HG03575 (cell line): ENCODE measurements around the gene TMEM181.
"Not testable (repeated sequence)": the region's sequence is repeated elsewhere in the genome, so short reads cannot be mapped to it uniquely, and the experiment has no call there.

Source experiments
- ATAC-seq: cut with Tn5 transposase; IDR thresholded peaks from one replicate; pipeline ENCODE4 v1.9.1; 2021; ENCODE audit not compliant: unreplicated experiment, insufficient number of reproducible peaks, low FRiP score; ENCODE audit errors: extremely low read depth

Gene TMEM181

DNA sequence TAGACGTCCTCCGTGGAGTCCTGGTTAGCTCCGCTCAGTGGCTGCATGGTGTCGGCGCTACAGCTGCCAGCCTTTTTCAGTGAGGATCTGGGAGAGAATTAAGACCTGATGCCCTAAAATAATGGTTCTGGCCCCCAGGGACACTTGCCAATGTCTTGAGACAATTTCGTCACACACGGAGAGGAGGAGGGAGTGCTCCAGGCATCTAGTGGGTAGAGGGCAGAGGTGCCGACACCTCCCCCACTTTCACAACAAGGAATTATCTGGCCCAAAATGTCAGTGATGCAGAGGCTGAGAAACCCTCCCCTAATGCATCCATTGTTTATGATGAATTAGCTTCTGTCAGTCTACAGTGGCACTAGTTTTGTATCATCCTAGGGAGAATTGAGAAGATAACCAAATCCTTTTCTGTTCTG is 24.4 kb downstream of the TMEM181 start:
- ATAC-seq, result no peak

DNA sequence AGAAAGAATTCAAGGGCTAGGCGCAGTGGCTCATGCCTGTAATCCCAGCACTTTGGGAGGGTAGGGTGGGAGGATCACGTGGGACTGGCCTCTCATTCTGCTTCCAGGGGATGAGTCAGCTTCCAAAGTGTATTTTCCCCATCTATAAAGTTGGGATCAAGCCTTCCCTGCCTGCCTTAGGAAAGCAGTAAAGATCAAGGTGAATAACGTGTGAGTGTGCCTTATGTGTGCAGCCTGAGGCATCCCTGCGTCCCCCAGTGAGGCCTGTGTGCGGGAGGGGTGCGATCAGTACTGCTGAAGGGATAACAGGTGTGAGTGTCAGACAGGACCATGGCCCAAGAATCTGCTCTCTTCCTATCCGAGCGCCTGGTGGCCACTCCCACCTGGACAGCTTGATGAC is 26.8 kb downstream of the TMEM181 start:
- no peak for ATAC-seq

DNA sequence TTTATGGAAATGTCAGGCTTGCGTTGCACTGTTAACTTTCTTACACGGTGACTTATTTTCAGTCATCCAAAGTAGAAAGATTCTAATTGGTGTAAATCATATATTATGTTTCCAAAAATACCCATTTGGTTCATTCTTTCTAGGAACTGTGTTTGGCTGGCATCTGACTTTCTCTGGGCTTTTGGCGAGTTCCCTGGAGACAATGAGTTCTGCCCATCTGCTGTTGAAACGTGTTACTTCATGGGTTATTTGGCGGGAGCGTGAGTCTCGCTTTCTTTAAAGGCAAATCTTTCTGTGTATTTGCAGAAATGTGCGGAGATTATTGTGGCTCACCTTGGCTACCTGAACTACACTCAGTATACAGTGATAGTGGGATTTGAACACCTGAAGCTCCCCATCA is 29.5 kb downstream of the TMEM181 start:
- ATAC-seq, result no peak

DNA sequence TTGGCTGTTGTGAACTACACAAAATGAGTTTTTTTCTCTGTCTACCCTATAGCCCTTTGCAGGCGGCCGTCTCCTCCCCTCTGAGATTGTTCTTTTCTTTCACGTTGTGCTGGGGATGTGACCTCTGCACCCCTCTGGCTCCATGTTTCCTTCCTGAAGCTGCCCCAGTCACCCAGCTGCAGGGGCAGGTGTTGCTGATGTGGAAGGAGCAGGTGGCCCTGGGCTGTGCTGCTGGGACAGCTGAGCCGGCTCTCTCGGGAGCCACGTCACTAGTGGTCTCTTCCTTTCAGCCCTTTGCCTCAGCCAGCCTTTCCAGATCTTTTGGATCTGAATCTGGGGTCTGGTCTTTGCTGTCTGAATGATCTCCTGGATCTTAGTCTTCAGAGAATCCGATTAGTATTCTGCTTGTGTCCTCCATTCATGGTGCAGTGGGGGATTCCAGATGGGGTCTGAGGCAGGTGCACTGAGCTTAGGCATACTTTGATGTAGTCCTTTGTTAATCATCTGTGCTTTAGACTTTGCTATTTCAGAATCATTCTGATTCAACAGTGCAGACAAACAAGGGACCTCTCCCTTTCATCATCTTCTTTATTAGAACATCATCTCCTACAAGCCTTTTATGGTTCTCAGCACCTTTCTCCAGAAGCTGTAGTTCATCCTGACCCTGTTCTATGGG is 31.4 kb downstream of the TMEM181 start:
- no peak for ATAC-seq

DNA sequence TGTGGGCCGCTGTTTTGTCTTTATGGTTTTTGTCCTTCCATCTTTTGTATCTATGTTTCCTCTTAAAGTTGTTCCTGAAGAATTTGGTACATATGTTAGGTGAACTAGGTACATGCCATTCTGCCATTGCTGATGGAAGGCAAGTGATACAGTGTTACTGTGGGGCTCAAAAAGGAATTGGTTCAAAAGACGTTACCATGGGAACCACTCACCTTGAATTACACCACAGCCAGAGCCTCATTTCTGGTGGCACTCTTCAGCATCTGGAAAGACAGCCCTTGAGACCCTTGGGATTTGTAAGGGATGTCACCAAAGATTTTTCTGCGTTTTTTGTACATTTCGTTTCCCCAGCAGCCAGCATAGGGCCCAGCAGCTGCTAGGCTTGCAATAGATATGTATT is 31.9 kb downstream of the TMEM181 start:
- no peak for ATAC-seq

DNA sequence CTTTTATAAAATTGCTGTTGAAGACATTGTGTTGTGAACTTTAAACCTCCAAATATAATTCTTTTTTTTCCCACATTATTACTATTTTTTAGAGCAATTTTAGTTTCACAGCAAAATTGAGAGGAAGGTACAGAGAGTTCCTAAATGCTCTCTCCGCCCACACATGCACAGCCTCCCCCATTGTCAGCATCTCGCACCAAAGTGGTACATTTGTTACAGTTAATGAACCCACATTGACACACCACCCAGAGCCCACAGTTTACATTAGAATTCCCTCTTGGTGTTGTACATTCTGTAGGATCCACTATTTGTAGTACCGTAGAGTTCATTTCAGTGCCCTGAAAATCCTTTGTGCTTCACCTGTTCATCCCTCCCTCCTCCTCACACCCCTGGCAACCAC is 33.8 kb downstream of the TMEM181 start:
- no peak for ATAC-seq

DNA sequence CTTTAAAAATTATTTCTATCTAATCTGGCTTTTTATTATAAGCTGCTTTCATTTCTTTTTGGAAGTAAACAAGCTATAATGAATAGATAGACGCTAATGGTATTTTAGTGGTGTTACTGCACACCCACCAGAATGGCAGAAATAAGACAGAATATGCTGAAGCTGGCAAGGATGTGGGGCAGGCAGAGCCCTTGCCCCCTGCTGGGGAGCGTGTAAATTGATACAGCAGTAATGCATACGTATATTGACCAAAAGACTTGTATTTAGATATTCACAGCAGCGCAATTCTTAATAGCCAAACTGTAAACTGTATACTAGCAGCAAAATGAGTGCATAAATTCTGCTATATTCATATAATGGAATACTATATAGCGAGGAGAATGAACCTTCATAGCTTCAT is 35.3 kb downstream of the TMEM181 start:
- ATAC-seq, result no peak

DNA sequence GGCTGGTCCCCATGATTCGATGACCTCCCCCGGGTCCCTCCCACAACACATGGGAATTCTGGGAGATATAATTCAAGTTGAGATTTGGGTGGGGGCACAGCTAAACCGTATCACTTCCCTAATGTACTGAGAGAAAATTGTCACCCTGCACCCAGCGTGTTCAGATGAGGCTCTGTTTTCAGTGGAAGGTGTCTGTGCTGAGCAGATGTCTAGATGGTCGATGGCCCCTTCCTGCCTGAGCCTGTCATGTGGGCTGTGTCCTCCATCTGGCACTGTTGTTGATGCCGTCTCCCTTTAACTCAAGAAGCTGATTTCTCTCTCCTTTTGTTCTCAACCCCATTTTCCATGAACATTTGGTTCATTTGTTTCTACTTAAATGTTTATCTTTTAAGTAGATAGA is 37.0 kb downstream of the TMEM181 start:
- no peak for ATAC-seq

DNA sequence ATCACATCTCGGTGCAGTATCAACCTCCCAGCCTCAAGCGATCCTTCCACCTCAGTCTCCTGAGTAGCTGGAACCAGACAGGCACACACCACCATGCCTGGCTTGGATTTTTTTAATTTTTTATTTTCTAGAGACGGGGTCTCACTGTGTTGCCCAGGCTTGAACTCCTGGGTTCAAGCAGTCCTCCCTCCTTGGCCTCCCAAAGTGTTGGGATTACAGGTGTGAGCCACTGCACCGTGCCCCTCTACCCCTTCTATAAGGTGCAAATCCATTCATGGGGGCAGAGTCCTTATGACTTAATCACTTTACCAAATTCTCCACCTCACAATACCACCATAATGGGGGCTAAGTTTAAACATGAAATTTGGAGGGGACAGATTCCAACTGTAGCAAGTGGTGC is 37.7 kb downstream of the TMEM181 start:
- no peak for ATAC-seq

DNA sequence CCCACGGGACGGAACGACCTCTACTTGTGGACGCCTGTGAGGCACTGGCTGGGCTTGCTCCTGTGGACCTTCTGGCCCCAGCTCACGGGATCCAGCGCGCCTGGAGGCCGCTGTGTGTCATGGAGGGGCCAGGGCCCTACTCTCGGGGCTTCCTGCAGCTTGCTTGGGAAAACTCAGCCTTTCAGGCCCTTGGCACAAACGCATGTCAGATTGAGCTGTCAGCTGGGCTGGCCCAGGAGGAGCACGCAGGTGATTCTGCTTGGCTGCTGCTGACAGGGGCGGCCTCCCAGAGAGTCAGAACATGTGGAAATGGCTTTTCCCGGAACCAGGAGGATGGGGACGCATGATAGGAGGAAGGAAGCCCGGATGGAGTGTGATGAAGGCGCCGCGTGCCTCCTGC is 39.7 kb downstream of the TMEM181 start:
- no peak for ATAC-seq

DNA sequence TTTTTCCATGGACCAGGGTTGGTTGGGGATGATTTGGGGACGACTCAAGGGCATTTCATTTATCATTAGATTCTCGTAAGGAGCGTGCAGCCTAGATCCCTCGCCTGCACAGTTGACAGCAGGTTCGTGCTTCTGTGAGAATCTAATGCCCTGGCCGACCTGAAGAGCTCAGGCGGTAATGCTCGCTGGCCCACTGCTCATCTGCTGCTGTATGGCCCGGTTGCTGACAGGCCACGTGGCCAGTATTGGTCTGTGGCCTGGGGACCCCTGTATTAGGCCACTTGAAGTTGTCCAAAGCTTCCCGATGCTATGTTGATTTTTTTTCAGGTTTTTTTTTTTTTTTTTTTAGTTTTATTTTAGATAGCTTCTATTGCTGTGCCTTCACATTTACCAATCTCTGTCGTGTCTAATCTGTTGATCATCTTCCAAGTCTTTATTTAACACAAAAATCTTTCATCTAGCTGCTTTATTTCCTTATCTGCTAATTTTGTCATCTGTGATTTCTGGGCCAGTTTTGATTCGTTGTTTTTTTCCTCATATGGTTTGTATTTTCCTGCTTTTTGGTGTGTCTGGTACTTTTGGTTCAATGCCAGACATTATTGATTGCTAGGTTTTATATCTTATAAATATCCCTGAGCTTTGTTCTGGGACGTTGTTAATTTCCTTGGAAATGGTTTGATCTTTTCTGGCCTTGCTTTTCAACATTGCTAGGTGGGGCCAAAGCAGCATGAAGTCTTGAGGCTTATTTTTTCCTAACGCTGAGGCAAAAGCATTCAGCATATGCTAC is 43.6 kb downstream of the TMEM181 start:
- ATAC-seq, result no peak

DNA sequence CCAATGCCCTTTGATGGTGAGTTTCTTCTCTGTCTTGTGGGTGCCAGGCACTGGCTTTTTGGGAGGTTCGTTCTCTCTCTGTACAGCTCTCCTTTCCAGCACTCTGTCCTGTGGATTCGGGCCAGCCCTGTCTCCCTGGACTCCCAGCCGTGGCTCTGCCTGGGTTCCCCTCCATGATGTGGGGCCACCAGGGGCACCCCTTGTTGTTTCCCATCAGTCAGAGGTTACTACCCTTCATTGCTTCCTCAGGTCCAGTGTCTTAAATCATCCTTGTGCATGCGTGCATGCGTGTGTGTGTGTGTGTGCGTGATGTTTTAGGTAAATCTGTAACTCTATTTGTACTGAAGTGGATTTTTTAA is 44.1 kb downstream of the TMEM181 start:
- ATAC-seq, result no peak

DNA sequence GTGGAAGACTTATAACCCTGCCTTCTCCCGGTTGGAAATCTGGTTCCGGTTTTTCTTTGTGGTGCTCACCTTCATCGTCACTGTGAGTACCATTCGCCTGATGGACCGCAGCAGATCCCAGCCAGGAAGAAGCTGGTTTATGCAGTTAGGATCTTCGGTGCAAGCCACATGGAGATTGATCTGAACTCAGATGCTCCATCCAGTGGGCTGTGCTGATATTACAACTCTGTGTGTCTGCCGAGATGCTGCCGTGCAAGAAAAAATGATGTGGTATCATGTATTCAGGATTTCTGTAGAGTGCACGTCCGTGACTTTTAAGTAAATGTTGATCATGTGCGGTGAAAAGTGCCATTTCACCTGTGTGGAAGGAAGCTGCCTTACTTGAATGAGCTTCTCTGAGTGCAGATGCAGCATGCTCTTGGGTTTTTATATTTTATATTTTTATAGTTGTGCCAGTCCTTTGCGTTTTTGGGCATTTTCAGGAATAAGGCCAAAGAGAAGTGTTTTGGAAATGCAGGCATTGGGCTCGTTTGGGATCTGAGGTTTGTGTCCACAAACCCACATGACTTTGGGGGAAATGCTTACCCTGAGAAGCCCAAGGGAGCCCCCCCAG is 45.5 kb downstream of the TMEM181 start:
- no peak for ATAC-seq

DNA sequence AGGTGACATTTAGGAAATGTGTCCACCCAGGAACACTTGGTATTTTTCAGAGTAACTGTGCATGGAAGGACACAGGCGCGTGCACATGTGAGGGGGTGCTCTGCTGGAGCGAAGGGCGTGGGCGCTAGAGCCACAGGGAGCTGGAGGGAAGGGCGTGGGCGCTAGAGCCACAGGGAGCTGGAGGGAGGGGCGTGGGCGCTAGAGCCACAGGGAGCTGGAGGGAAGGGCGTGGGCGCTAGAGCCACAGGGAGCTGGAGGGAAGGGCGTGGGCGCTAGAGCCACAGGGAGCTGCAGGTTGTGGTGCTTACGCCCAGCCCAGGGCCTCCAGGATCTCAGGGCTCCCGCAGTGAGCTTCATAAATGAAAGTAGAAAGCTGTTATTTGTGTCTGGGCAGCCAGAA is 46.1 kb downstream of the TMEM181 start:
- not testable (repeated sequence) for ATAC-seq

DNA sequence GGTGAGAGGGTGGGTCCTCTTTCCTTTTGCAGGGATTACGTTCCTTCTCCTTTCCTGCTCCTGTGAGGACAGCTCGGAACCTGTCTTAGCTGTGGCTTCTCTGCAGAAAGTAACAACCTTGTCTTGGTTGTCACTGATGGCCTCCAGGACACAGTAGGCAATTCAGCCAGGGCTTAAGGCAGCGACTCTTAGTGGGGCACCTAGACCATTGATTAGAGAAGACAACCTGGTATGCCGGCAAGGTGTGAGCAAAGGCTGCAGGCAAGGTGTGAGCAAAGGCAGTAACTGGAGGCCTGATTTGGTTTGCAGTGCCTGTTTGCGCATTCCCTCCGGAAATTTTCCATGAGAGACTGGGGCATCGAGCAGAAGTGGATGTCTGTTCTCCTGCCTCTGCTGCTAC is 47.0 kb downstream of the TMEM181 start:
- no peak for ATAC-seq

DNA sequence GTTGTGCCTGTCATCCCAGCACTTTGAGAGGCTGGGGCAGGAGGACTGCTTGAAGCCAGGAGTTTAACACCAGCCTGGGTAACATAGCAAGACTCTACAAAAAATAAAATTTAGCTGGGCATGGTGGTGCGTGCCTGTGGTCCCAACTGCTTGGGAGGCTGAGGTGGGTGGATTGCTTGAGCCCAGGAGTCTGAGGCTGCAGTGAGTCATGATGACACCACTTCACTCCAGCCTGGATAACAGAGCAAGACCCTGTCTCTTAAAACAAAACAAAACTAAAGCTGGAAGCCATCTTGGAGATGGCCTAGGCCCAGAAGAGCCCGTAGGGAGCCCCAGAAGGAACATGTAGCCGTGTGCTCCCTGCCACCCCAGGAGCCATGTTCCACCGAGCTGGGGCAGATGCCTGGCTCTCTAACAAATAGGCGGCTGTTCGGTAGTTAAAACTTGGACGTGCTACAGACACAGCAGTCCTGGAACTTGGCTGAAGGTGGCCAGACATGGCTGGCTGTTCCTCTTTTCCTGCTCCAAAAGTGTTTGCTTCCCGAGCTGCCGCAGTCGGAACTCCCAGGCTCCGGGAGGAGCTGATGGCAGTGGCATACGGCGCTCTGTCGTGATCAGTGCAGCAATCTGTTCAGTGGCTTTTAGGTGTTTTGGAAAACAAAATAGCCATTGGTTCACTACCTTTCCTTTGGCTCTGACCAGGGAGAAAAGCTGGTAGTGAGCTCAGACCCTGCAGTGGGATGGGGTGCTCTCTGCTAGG is 47.7 kb downstream of the TMEM181 start:
- no peak for ATAC-seq

DNA sequence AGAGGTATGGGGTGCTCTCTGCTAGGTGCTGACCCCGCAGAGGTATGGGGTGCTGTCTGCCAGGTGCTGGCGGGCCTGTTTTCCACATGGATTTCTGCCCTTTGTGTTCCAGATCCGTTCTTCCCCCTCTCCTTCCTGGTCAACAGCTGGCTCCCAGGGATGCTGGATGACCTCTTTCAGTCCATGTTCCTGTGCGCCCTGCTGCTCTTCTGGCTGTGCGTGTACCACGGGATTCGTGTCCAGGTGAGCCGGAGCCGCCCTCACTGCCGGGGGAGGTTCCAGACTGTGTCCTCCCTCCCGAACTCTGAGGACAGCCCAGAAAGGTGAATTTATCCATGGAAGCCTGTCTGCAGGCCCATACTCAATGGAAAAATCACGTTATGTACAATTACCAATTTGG is 48.3 kb downstream of the TMEM181 start:
- ATAC-seq, result no peak

DNA sequence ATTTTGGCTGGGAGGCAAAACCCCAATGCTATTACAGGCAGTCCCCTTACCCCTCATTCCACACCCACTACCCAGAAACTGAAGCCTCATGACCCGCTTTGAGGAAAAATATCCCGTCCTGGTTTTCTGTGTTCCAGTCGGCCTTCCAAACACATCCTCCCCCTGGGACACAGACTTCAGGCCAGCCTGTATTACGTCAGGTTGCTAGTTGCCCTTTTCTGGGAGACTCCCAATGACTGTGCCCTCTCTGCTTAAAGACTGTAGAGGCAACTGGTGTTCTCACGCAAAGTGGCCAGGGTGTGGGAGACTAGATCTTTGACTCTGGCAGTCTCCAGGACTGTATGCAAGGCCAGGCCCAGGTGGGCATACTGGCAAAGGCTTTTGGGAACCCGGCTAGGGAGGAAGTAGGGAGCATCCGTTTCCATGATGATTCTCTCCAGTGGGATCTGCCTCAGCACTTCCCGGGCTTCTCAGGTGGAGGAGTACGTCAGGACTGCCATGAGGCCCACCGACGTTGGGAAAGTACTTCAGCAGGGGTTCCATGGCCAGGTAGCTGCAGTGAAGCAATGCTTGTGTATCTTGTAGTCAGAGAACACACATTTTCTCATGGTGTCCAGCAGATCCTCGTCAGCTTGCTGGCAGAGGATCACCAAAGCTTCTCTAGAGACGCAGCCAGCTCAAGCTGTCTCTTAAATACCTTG is 49.7 kb downstream of the TMEM181 start:
- no peak for ATAC-seq

DNA sequence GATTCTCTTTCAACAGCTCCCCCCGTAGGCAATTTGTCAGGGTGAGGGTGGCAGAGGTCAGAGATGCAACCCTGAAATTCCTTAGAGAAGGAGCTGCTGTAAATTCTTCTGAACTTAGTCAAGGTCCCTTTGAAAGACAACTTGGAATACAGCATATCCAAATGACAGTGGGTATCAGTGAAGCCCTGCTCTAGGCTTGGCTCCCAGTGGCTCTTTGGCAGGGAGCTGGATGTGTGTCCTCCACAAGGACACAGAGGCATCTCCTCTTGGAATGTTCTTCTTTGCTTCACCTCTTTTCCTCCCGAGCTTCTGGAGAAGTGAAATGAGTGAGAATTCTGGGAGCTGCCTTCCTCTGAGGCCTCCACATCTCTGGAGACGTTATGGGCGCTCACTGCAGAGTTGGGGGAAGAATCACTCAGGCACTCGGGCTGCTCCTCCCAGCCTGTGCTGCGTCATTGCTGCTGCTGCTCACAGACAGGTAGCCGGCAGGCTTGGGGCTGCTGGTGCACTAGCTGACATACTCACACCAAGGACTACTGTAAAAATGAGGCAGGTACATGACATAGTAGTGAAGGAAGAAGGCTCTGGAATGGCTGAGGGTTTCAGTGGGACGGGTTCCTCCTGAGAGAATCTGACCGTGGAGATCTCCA is 50.6 kb downstream of the TMEM181 start:
- ATAC-seq, result no peak
